ENCODE measurements around the gene PNMA8A. TPM values are rescaled to one million over a fixed set of nuclear protein-coding genes. Genes with fewer than 3 reads are reported as not detected.

PNMA8A gene
- total RNA-seq, 2 donors from 2014 or later = 17.3 to 32.5 TPM

- peaks cover 61% of the 10 kb centered on the region for H3K27me3 Mint-ChIP-seq (ENCODE audit: insufficient read depth)
- no peaks in the 10 kb centered on the region for H3K9me3 Mint-ChIP-seq
- 55 to 73% methylated on average over 44 to 92 of the region's 92 CpGs for WGBS, 2 experiments (ENCODE audit: insufficient coverage in 1 of 2, insufficient read length in 1 of 2)
- Histone ChIP-seq H3K9me3 (ENCODE audit: control insufficient read depth, low read length) (no peaks in the 10 kb centered on the region), H3K27me3 (ENCODE audit: control insufficient read depth, insufficient read depth, low read length, poor library complexity, severe bottlenecking) (peaks cover 61% of the 10 kb centered on the region), H3K4me3 (ENCODE audit: low read length) (no peak overlapping the region), H3K27ac (ENCODE audit: low read depth, low read length) (no peak overlapping the region), H3K4me1 (ENCODE audit: control insufficient read depth, insufficient read depth, low read length) (no peaks in the 10 kb centered on the region), H3K9ac (ENCODE audit: extremely low read depth, low read length, poor library complexity, severe bottlenecking) (no peak overlapping the region), H3K36me3 (ENCODE audit: control insufficient read depth, insufficient read depth, low read length) (no peaks in the 10 kb centered on the region)
- DNase-seq = peak; percentile 82
- TF ChIP-seq, protein P1, sequence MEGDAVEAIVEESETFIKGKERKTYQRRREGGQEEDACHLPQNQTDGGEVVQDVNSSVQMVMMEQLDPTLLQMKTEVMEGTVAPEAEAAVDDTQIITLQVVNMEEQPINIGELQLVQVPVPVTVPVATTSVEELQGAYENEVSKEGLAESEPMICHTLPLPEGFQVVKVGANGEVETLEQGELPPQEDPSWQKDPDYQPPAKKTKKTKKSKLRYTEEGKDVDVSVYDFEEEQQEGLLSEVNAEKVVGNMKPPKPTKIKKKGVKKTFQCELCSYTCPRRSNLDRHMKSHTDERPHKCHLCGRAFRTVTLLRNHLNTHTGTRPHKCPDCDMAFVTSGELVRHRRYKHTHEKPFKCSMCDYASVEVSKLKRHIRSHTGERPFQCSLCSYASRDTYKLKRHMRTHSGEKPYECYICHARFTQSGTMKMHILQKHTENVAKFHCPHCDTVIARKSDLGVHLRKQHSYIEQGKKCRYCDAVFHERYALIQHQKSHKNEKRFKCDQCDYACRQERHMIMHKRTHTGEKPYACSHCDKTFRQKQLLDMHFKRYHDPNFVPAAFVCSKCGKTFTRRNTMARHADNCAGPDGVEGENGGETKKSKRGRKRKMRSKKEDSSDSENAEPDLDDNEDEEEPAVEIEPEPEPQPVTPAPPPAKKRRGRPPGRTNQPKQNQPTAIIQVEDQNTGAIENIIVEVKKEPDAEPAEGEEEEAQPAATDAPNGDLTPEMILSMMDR (conservative IDR thresholded peaks at IDR 0.05) = no peak
- H3K4me3 Mint-ChIP-seq = peak overlapping the region; percentile 17
- H3K36me3 Mint-ChIP-seq (ENCODE audit: low read depth) = peaks cover 7% of the 10 kb centered on the region
- no peaks in the 10 kb centered on the region for H3K4me1 Mint-ChIP-seq
- no peak overlapping the region for H3K27ac Mint-ChIP-seq
Measured at GRCh38 chr19:46493236-46494145, 22.1 kb upstream of the PNMA8A start.

DNA sequence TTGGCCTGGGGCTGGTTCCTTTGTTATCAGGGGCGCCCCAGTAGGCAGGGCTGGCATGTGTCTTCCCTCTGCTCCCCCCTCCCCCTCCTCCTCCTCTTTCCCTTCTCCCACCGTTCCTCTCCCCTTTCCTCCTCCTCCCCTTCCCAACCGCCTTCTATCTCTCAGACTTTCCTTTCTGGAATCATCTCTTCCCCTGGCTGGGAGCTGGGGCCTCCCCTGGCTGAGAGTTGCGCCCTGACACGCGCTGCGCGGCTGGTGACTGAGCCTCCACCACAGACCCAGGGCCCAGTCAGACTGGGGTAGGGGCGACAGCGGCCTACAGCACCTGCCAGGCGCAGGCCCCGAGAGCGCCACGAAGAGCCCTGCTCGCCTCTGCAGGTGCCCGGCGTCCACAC lies 21.5 kb upstream of the PNMA8A start:
- Mint-ChIP-seq H3K27ac (no peak overlapping the region), H3K27me3 (ENCODE audit: insufficient read depth) (peaks cover 68% of the 10 kb centered on the region), H3K4me3 (peak overlapping the region; percentile 14), H3K4me1 (no peaks in the 10 kb centered on the region), H3K36me3 (ENCODE audit: low read depth) (peaks cover 7% of the 10 kb centered on the region), H3K9me3 (no peaks in the 10 kb centered on the region)
- TF ChIP-seq, protein P1 (conservative IDR thresholded peaks at IDR 0.05) = no peak
- Histone ChIP-seq H3K27ac (ENCODE audit: low read depth, low read length) (no peak overlapping the region), H3K36me3 (ENCODE audit: control insufficient read depth, insufficient read depth, low read length) (no peaks in the 10 kb centered on the region), H3K9ac (ENCODE audit: extremely low read depth, low read length, poor library complexity, severe bottlenecking) (no peak overlapping the region), H3K4me3 (ENCODE audit: low read length) (no peak overlapping the region), H3K27me3 (ENCODE audit: control insufficient read depth, insufficient read depth, low read length, poor library complexity, severe bottlenecking) (peaks cover 66% of the 10 kb centered on the region), H3K9me3 (ENCODE audit: control insufficient read depth, low read length) (no peaks in the 10 kb centered on the region), H3K4me1 (ENCODE audit: control insufficient read depth, insufficient read depth, low read length) (no peaks in the 10 kb centered on the region)
- WGBS, 2 experiments (ENCODE audit: insufficient coverage in 1 of 2, insufficient read length in 1 of 2) = 63 to 78% methylated on average over 6 to 17 of the region's 17 CpGs
- DNase-seq = peak; percentile 72

- Mint-ChIP-seq H3K4me3 (no peak overlapping the region), H3K4me1 (peaks cover 6% of the 10 kb centered on the region), H3K36me3 (ENCODE audit: low read depth) (peaks cover 7% of the 10 kb centered on the region), H3K27ac (no peak overlapping the region), H3K27me3 (ENCODE audit: insufficient read depth) (peaks cover 75% of the 10 kb centered on the region), H3K9me3 (no peaks in the 10 kb centered on the region)
- Histone ChIP-seq H3K36me3 (ENCODE audit: control insufficient read depth, insufficient read depth, low read length) (no peaks in the 10 kb centered on the region), H3K9me3 (ENCODE audit: control insufficient read depth, low read length) (no peaks in the 10 kb centered on the region), H3K4me3 (ENCODE audit: low read length) (no peak overlapping the region), H3K27ac (ENCODE audit: low read depth, low read length) (no peak overlapping the region), H3K9ac (ENCODE audit: extremely low read depth, low read length, poor library complexity, severe bottlenecking) (no peak overlapping the region), H3K27me3 (ENCODE audit: control insufficient read depth, insufficient read depth, low read length, poor library complexity, severe bottlenecking) (peaks cover 73% of the 10 kb centered on the region), H3K4me1 (ENCODE audit: control insufficient read depth, insufficient read depth, low read length) (no peaks in the 10 kb centered on the region)
- no peak for DNase-seq
- TF ChIP-seq, protein P1 (conservative IDR thresholded peaks at IDR 0.05) = no peak
- WGBS, 2 experiments (ENCODE audit: insufficient coverage in 1 of 2, insufficient read length in 1 of 2) = 81 to 94% methylated on average over 12 to 18 of the region's 18 CpGs
Measured at GRCh38 chr19:46491975-46492682, 20.8 kb upstream of the PNMA8A start.
